ENCODE data around the gene HDAC5.

DNA sequence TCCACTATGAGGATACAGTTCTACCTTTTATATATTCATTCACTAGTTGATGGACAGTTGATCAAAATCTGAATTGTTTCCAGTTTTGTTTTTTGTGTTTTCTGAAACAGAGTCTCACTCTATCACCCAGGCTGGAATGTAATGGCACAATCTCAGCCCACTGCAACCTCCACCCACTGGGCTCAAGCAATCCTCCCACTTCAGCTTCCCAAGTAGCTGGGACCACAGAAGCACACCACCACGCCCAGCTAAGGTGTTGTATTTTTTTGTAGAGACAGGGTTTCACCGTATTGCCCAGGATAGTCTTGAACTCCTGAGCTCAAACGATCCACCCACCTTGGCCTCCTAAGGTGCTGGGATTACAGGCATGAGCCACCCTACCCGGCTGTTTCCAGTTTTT, 78.0 kb downstream of the HDAC5 start:
- TF ChIP-seq EZH2 (IDR thresholded peaks at IDR 0.05; ENCODE audit: low read depth, low read length, severe bottlenecking) (no peak), YY1 (IDR thresholded peaks at IDR 0.05; ENCODE audit: low read depth, low read length) (no peak), POLR2A (IDR thresholded peaks at IDR 0.05; ENCODE audit: control extremely low read depth in 1 of 2, low read depth in 2 of 2, low read length in 2 of 2) (no peak), CBX8 (IDR thresholded peaks at IDR 0.05; ENCODE audit: borderline replicate concordance, low read depth, low read length) (no peak), POLR2AphosphoS5 (IDR thresholded peaks at IDR 0.05; ENCODE audit: low read depth, low read length) (no peak), RFX5 (IDR thresholded peaks at IDR 0.05; ENCODE audit: borderline replicate concordance, low read depth, low read length) (no peak), TAF1 (IDR thresholded peaks at IDR 0.05; ENCODE audit: low read depth, low read length) (no peak), JUN (IDR thresholded peaks at IDR 0.05; ENCODE audit: low read depth, low read length) (no peak)
- TF ChIP-seq, protein P1, sequence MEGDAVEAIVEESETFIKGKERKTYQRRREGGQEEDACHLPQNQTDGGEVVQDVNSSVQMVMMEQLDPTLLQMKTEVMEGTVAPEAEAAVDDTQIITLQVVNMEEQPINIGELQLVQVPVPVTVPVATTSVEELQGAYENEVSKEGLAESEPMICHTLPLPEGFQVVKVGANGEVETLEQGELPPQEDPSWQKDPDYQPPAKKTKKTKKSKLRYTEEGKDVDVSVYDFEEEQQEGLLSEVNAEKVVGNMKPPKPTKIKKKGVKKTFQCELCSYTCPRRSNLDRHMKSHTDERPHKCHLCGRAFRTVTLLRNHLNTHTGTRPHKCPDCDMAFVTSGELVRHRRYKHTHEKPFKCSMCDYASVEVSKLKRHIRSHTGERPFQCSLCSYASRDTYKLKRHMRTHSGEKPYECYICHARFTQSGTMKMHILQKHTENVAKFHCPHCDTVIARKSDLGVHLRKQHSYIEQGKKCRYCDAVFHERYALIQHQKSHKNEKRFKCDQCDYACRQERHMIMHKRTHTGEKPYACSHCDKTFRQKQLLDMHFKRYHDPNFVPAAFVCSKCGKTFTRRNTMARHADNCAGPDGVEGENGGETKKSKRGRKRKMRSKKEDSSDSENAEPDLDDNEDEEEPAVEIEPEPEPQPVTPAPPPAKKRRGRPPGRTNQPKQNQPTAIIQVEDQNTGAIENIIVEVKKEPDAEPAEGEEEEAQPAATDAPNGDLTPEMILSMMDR (IDR thresholded peaks at IDR 0.05; ENCODE audit: control extremely low read depth in 1 of 3, insufficient read depth in 1 of 3, low read depth in 1 of 3, low read length in 3 of 3) = no peak
- TF ChIP-seq, protein P2, sequence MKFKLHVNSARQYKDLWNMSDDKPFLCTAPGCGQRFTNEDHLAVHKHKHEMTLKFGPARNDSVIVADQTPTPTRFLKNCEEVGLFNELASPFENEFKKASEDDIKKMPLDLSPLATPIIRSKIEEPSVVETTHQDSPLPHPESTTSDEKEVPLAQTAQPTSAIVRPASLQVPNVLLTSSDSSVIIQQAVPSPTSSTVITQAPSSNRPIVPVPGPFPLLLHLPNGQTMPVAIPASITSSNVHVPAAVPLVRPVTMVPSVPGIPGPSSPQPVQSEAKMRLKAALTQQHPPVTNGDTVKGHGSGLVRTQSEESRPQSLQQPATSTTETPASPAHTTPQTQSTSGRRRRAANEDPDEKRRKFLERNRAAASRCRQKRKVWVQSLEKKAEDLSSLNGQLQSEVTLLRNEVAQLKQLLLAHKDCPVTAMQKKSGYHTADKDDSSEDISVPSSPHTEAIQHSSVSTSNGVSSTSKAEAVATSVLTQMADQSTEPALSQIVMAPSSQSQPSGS (IDR thresholded peaks at IDR 0.05; ENCODE audit: low read length) = no peak

All from H1 (cell line).